ENCODE measurements around the gene ZBTB7C. TPM values are rescaled to one million over a fixed set of nuclear protein-coding genes. Genes with fewer than 3 reads are reported as not detected.
"Not testable (repeated sequence)": the region's sequence is repeated elsewhere in the genome, so short reads cannot be mapped to it uniquely, and the experiment has no call there.

The ZBTB7C gene
- total RNA-seq, 1 experiment from 2014 or later: 0.33 TPM

DNA sequence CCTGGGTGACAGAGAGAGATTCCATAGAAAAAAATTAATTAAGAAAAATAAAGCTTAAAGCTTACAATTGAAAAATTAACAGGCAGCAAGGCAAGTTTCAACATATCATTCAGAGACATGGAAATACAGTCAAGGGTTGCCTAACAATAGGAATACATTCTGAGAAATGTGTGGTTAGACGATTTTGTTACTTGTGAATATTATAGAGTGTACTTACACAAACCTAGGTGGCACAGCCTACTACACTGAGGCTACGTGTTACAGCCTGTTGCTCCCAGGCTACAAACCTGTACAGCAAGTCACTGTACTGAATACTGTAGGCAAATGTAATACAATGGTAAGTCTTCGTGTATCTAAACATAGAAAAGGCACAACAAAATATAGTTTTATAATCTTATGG, 27.7 kb upstream of the ZBTB7C start:
- Histone ChIP-seq H3K4ac (ENCODE audit: low read depth, low read length) (no peak overlapping the region), H2BK120ac (ENCODE audit: low read depth, low read length, poor library complexity, severe bottlenecking) (no peak overlapping the region), H3K23ac (ENCODE audit: insufficient read length, low read depth, low read length) (no peak overlapping the region), H3K79me2 (ENCODE audit: insufficient read depth, low read length) (no peaks in the 10 kb centered on the region), H3K27me3 (ENCODE audit: insufficient read depth, low read length) (no peaks in the 10 kb centered on the region), H3K27ac (ENCODE audit: insufficient read length, low read depth, low read length) (no peak overlapping the region), H4K8ac (replicated peaks; ENCODE audit: insufficient read length, low read depth, low read length) (no peak overlapping the region), H2AFZ (ENCODE audit: low read length) (no peak overlapping the region), H3K18ac (ENCODE audit: insufficient read length, low read depth, low read length) (no peak overlapping the region), H3K23me2 (ENCODE audit: insufficient read length, low read depth, low read length, poor library complexity, severe bottlenecking) (no peaks in the 10 kb centered on the region), H2BK20ac (ENCODE audit: low read depth, low read length, poor library complexity, severe bottlenecking) (no peak overlapping the region), H3K9ac (ENCODE audit: extremely low read depth, insufficient read length, low read length) (no peak overlapping the region), H3K56ac (ENCODE audit: insufficient read length, low read depth, low read length) (no peak overlapping the region), H2BK12ac (ENCODE audit: insufficient read length, low read depth, low read length) (no peak overlapping the region), H3K9me3 (ENCODE audit: control insufficient read depth, low read depth, low read length) (no peaks in the 10 kb centered on the region), H4K20me1 (ENCODE audit: control insufficient read depth, insufficient read depth, insufficient read length) (no peaks in the 10 kb centered on the region), H2AK5ac (ENCODE audit: insufficient read length, low read length) (no peak overlapping the region), H4K91ac (ENCODE audit: insufficient read length, low read depth, low read length) (no peak overlapping the region), H3K4me2 (ENCODE audit: insufficient read depth, insufficient read length, low read length) (no peak overlapping the region), H3K4me1 (ENCODE audit: insufficient read depth, low read length) (no peaks in the 10 kb centered on the region), H4K5ac (ENCODE audit: insufficient read length, low read depth, low read length) (no peak overlapping the region), H2BK5ac (ENCODE audit: insufficient read length, low read length) (no peak overlapping the region), H2BK15ac (ENCODE audit: low read depth, low read length) (no peak overlapping the region), H3K79me1 (ENCODE audit: insufficient read depth, low read depth, low read length, poor library complexity, severe bottlenecking) (no peaks in the 10 kb centered on the region), H3K14ac (ENCODE audit: insufficient read depth, low read length) (no peak overlapping the region), H3T11ph (ENCODE audit: low read length) (no peak overlapping the region)
- Mint-ChIP-seq H3K9me3 (peaks cover 0 to 3% of the 10 kb centered on the region in 2 experiments; a peak in 1 of 5 replicates), H3K36me3 (ENCODE audit: insufficient read depth in 1 of 3, low read depth in 3 of 3) (no peaks in the 10 kb centered on the region), H3K4me1 (no peaks in the 10 kb centered on the region), H3K4me3 (no peak overlapping the region), H3K27me3 (ENCODE audit: low read depth) (peaks cover 27% of the 10 kb centered on the region), H3K27ac (no peak overlapping the region)
- no CpG with 5 or more reads among the region's 3 CpGs for WGBS (ENCODE audit: extremely low coverage, insufficient read length, low lambda C conversion rate)
- TF ChIP-seq, protein P1, sequence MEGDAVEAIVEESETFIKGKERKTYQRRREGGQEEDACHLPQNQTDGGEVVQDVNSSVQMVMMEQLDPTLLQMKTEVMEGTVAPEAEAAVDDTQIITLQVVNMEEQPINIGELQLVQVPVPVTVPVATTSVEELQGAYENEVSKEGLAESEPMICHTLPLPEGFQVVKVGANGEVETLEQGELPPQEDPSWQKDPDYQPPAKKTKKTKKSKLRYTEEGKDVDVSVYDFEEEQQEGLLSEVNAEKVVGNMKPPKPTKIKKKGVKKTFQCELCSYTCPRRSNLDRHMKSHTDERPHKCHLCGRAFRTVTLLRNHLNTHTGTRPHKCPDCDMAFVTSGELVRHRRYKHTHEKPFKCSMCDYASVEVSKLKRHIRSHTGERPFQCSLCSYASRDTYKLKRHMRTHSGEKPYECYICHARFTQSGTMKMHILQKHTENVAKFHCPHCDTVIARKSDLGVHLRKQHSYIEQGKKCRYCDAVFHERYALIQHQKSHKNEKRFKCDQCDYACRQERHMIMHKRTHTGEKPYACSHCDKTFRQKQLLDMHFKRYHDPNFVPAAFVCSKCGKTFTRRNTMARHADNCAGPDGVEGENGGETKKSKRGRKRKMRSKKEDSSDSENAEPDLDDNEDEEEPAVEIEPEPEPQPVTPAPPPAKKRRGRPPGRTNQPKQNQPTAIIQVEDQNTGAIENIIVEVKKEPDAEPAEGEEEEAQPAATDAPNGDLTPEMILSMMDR (conservative IDR thresholded peaks at IDR 0.05): no peak
- no peak for DNase-seq

DNA sequence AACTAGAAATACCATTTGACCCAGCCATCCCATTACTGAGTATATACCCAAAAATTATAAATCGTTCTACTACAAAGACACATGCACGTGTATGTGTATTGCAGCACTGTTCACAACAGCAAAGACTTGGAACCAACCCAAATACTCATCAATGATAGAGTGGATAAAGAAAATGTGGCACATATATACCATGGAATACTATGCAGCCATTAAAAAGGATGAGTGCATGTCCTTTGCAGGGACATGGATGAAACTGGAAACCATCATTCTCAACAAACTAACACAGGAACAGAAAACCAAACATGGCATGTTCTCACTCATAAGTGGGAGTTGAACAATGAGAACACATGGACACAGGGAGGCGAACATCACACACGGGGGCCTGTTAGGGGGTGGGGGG, 25.2 kb upstream of the ZBTB7C start:
- not testable (repeated sequence) for H2BK12ac ChIP-seq (ENCODE audit: insufficient read length, low read depth, low read length); H3K4me2 ChIP-seq (ENCODE audit: insufficient read depth, insufficient read length, low read length); H3K14ac ChIP-seq (ENCODE audit: insufficient read depth, low read length); H3T11ph ChIP-seq (ENCODE audit: low read length); H2BK20ac ChIP-seq (ENCODE audit: low read depth, low read length, poor library complexity, severe bottlenecking); H3K27ac ChIP-seq (ENCODE audit: insufficient read length, low read depth, low read length); H3K9me3 ChIP-seq (ENCODE audit: control insufficient read depth, low read depth, low read length); H3K27me3 ChIP-seq (ENCODE audit: insufficient read depth, low read length); H3K9ac ChIP-seq (ENCODE audit: extremely low read depth, insufficient read length, low read length); H3K18ac ChIP-seq (ENCODE audit: insufficient read length, low read depth, low read length); H3K4me1 ChIP-seq (ENCODE audit: insufficient read depth, low read length); H3K56ac ChIP-seq (ENCODE audit: insufficient read length, low read depth, low read length); H3K9me3 Mint-ChIP-seq; H2AFZ ChIP-seq (ENCODE audit: low read length); H3K79me1 ChIP-seq (ENCODE audit: insufficient read depth, low read depth, low read length, poor library complexity, severe bottlenecking); H3K79me2 ChIP-seq (ENCODE audit: insufficient read depth, low read length); H3K4ac ChIP-seq (ENCODE audit: low read depth, low read length); DNase-seq; H4K20me1 ChIP-seq (ENCODE audit: control insufficient read depth, insufficient read depth, insufficient read length); H4K5ac ChIP-seq (ENCODE audit: insufficient read length, low read depth, low read length); H3K23ac ChIP-seq (ENCODE audit: insufficient read length, low read depth, low read length); H2BK15ac ChIP-seq (ENCODE audit: low read depth, low read length); H2BK120ac ChIP-seq (ENCODE audit: low read depth, low read length, poor library complexity, severe bottlenecking); H2BK5ac ChIP-seq (ENCODE audit: insufficient read length, low read length); H3K23me2 ChIP-seq (ENCODE audit: insufficient read length, low read depth, low read length, poor library complexity, severe bottlenecking); H3K27ac Mint-ChIP-seq; H3K4me3 Mint-ChIP-seq; H2AK5ac ChIP-seq (ENCODE audit: insufficient read length, low read length); H3K36me3 Mint-ChIP-seq (ENCODE audit: insufficient read depth in 1 of 3, low read depth in 3 of 3); H3K4me1 Mint-ChIP-seq; H4K8ac ChIP-seq (replicated peaks; ENCODE audit: insufficient read length, low read depth, low read length); H4K91ac ChIP-seq (ENCODE audit: insufficient read length, low read depth, low read length)
- peaks cover 29% of the 10 kb centered on the region for H3K27me3 Mint-ChIP-seq (ENCODE audit: low read depth)
- WGBS (ENCODE audit: extremely low coverage, insufficient read length, low lambda C conversion rate): no CpG with 5 or more reads among the region's 4 CpGs

All from H9 (cell line).